K562 (cell line): ENCODE results near the gene KLK5. TPM values are rescaled to one million over a fixed set of nuclear protein-coding genes. Genes with fewer than 3 reads are reported as not detected.

Source experiments
- ATAC-seq: fragments of 200-7000 bp; cut with Tn5 transposase; 3 replicates; pipeline ENCODE4 v1.9.1; 2020; ENCODE audit warnings: moderate library complexity
- BruUV-seq: library from RNA; stranded (reverse); fragments of 400-500 nt; replicated peaks from 2 replicates; lab custom pipeline; 2021; lab: Mats Ljungman, UMichigan
- CTCF ChIA-PET: fragments of 300-600 bp; formaldehyde crosslinking; extraction: SDS; loops from one replicate; lab custom pipeline; 2021; ENCODE audit warnings: low intra/inter-chr PET ratio; lab: Yijun Ruan, JAX
- POLR2A ChIA-PET: fragments of 300-600, 350-650 bp; sonication (Branson Sonifier 250); formaldehyde crosslinking; extraction: SDS; loops from one replicate; lab custom pipeline; 2021; ENCODE audit warnings: antibody characterized with exemption, inconsistent platforms; lab: Yijun Ruan, JAX
- DNase-seq, 4 experiments: peaks; one replicate each; pipeline versions ENCODE4 v3.0.0 to v3.0.0-alpha.2; 2011 to 2018; ENCODE audit warnings: low spot score in 3 of 4, mixed read lengths in 3 of 4; ENCODE audit errors: extremely low read depth in 1 of 4
- FAIRE-seq: peaks from 2 replicates; lab custom pipeline; 2011; peaks lifted over from hg19 to GRCh38; lab: Jason Lieb, UNC
- H2AFZ ChIP-seq: 2 replicates; pipeline ENCODE4 v1.6.0; 2011; ENCODE audit warnings: low read depth, low read length, control low read depth, inconsistent platforms
- H3K27ac ChIP-seq: fragments of 200-600 bp; 3 replicates; pipeline ENCODE4 v1.8.0; 2011; ENCODE audit warnings: low read depth, mild to moderate bottlenecking, control low read depth, inconsistent platforms, low read length, moderate library complexity, mixed read lengths; ENCODE audit errors: extremely low read depth
- H3K27me3 ChIP-seq, 2 experiments: fragments of 300-600 bp in 1 of 2; 2 replicates in 1 of 2; 3 replicates in 1 of 2; pipeline versions ENCODE4 v1.6.0 to v1.8.0; 2011; ENCODE audit warnings: inconsistent platforms in 2 of 2, low read length in 2 of 2, mild to moderate bottlenecking in 1 of 2, mixed read lengths in 1 of 2, moderate library complexity in 1 of 2; ENCODE audit not compliant: control insufficient read depth in 2 of 2, insufficient read depth in 2 of 2
- H3K36me3 ChIP-seq: fragments of 300-600 bp; 3 replicates; pipeline ENCODE4 v1.8.0; 2011; ENCODE audit warnings: mild to moderate bottlenecking, low read length, inconsistent platforms; ENCODE audit not compliant: control insufficient read depth, insufficient read depth
- H3K4me1 ChIP-seq, 2 experiments: fragments of 200-600 bp in 1 of 2; replicated peaks in 1 of 2; 2 replicates in 1 of 2; 3 replicates in 1 of 2; pipeline versions ENCODE4 v1.5.1 to v1.8.0; 2011; ENCODE audit warnings: inconsistent platforms in 2 of 2, low read length in 2 of 2, mild to moderate bottlenecking in 1 of 2, mixed read lengths in 1 of 2, moderate library complexity in 1 of 2; ENCODE audit not compliant: control insufficient read depth in 2 of 2, insufficient read depth in 2 of 2
- H3K4me2 ChIP-seq: 2 replicates; pipeline ENCODE4 v1.6.1; 2011; ENCODE audit warnings: low read length, control low read depth, inconsistent platforms, mixed read lengths; ENCODE audit not compliant: insufficient read depth
- H3K4me3 ChIP-seq: fragments of 200-600 bp; sonication (generic), shearing (Covaris generic); 2 replicates; pipeline ENCODE4 v1.5.1; 2016; ENCODE audit warnings: control low read depth, inconsistent platforms
- H3K79me2 ChIP-seq: fragments of 200-600 bp; 3 replicates; pipeline ENCODE4 v1.8.0; 2011; ENCODE audit warnings: low read length, inconsistent platforms; ENCODE audit not compliant: control insufficient read depth, insufficient read depth
- H3K9ac ChIP-seq, 2 experiments: 2 replicates each; pipeline versions ENCODE4 v1.6.0 to v1.6.1; 2011; ENCODE audit warnings: low read depth in 2 of 2, low read length in 2 of 2, control low read depth in 1 of 2, inconsistent platforms in 1 of 2, mild to moderate bottlenecking in 1 of 2, mixed read lengths in 1 of 2; ENCODE audit not compliant: insufficient read depth in 1 of 2
- H3K9me1 ChIP-seq: one replicate; pipeline ENCODE4 v1.6.0; 2011; ENCODE audit warnings: inconsistent platforms, mild to moderate bottlenecking, low read length, moderate library complexity; ENCODE audit not compliant: control insufficient read depth, insufficient read depth
- H3K9me3 ChIP-seq: replicated peaks from 2 replicates; pipeline ENCODE4 v1.5.1; 2011; ENCODE audit warnings: low read depth, low read length, inconsistent platforms; ENCODE audit not compliant: control insufficient read depth, insufficient read depth
- H4K20me1 ChIP-seq: replicated peaks from 2 replicates; pipeline ENCODE4 v1.6.1; 2011; ENCODE audit warnings: low read length, inconsistent platforms, mixed read lengths; ENCODE audit not compliant: control insufficient read depth, insufficient read depth
- BRD4 ChIP-seq: fragments of 200-600 bp; sonication (generic); IDR thresholded peaks from 2 replicates; pipeline ENCODE4 v1.6.1; 2017; ENCODE audit warnings: inconsistent platforms
- HMG20A ChIP-seq: fragments of 450-650 bp; formaldehyde crosslinking; conservative IDR thresholded peaks from 2 replicates; pipeline ENCODE4 v1.4.0; 2020; ENCODE audit warnings: mild to moderate bottlenecking, mixed read lengths
- NFIC ChIP-seq: fragments of 450-650 bp; IDR thresholded peaks from 2 replicates; pipeline ENCODE4 v1.6.1; 2017; ENCODE audit warnings: mild to moderate bottlenecking, inconsistent platforms
- NFXL1 ChIP-seq: fragments of 450-650 bp; formaldehyde crosslinking; IDR thresholded peaks from 2 replicates; pipeline ENCODE4 v1.4.0; 2021; ENCODE audit warnings: mild to moderate bottlenecking
- NRF1 ChIP-seq, 2 experiments: fragments of 450-650 bp; IDR thresholded peaks in 1 of 2; conservative IDR thresholded peaks in 1 of 2; 2 replicates each; pipeline ENCODE4 v1.6.1; 2014; ENCODE audit warnings: mild to moderate bottlenecking in 2 of 2
- TSC22D4 ChIP-seq: fragments of 450-650 bp; IDR thresholded peaks from 2 replicates; pipeline ENCODE4 v1.6.1; 2016; ENCODE audit warnings: missing genetic modification characterization, missing biosample characterization, control low read depth
- ZBTB17 ChIP-seq: fragments of 450-650 bp; formaldehyde crosslinking; IDR thresholded peaks from 2 replicates; pipeline ENCODE4 v1.4.0; 2020; ENCODE audit warnings: mild to moderate bottlenecking
- WGBS: fragments of 100-300 bp; shearing (Covaris generic); methylation state at CpG from one replicate; pipeline ENCODE4 v1.1.6; 2016; ENCODE audit warnings: low coverage, mixed read lengths; ENCODE audit not compliant: insufficient coverage; ENCODE audit errors: missing lambda C conversion rate; 5-methylcytosine and 5-hydroxymethylcytosine counted together
- in situ Hi-C: fragments of 300-500 bp; cut with MboI; formaldehyde crosslinking; loops from 4 replicates; pipeline ENCODE4 v1.15.0; 2018; ENCODE audit warnings: inconsistent platforms, mixed read lengths
- intact Hi-C: fragments of 100-400 bp; cut with micrococcal nuclease; formaldehyde crosslinking; loops from 2 replicates; pipeline ENCODE4 v1.14.2; 2022
- polyA plus RNA-seq, 8 experiments: library from polyadenylated mRNA; depleted of rRNA in 4 of 8; stranded (reverse) in 5 of 8; unstranded in 3 of 8; fragments of >200 nt; fragmentation: Nextera tagmentation in 2 of 8; fragmentation: Illumina TruSeq in 1 of 8; extraction: Ambion mirVana in 2 of 8; extraction: Trizol in 1 of 8; gene quantifications; 2 replicates each; pipeline versions ENCODE4 v1.2.1 to v1.2.3, GENCODE V29; 2011 to 2014; ENCODE audit warnings: inconsistent platforms in 1 of 8, missing spikeins in 1 of 8
- total RNA-seq, 7 experiments: library from RNA; depleted of rRNA in 6 of 7; stranded (reverse); fragments of >200 nt in 6 of 7; fragmentation: Illumina TruSeq in 2 of 7; extraction: Trizol in 2 of 7; gene quantifications; 2 replicates each; pipeline versions ENCODE4 v1.2.1 to v1.2.3, GENCODE V29; 2011 to 2021; ENCODE audit warnings: low replicate concordance in 1 of 7

The KLK5 gene
- total and polyA plus RNA-seq, 9 of the 15 experiments (the other 6 are each of a cell fraction or from before 2014, with no cell fraction given): not detected

GRCh38 chr19:50894478-50895356 is 58.1 kb downstream of the KLK5 start:
- in situ Hi-C loops (no loop called here), intact Hi-C loops (no loop called here)
- peaks cover 4% of the 10 kb centered on the region for H3K9me1 ChIP-seq
- 8% methylated on average over 10 of the region's 10 CpGs for WGBS
- ATAC-seq (peak; percentile 57), DNase-seq (no peak), FAIRE-seq (no peak)
- H3K4me1 ChIP-seq: peaks cover 0 to 11% of the 10 kb centered on the region in 2 experiments; a peak in 3 of 5 replicates
- no peaks in the 10 kb centered on the region for H4K20me1 ChIP-seq
- H3K4me3 ChIP-seq: no peak overlapping the region
- no peak overlapping the region for H3K27ac ChIP-seq
- H2AFZ ChIP-seq: no peak overlapping the region
- H3K9me3 ChIP-seq: 0 out of 2 replicates have a peak, but pooled peaks cover 3% of the 10 kb centered on the region
- no TSS peak for BruUV-seq
- peaks cover 0 to 18% of the 10 kb centered on the region in 2 experiments; a peak in 2 of 5 replicates for H3K27me3 ChIP-seq
- ChIA-PET POLR2A (interaction anchor here (1.1 to 1.5 kb wide), 3 partner anchors 9 to 90 kb away, joined by 3 to 9 read pairs (median 6); no protein-coding TSS in a partner anchor), CTCF (interaction anchor here (0.6 kb wide), 1 partner anchor 124 kb away, joined by 4 read pairs; no protein-coding TSS in a partner anchor)
- TF ChIP-seq TSC22D4 (tag): no peak
- peak in 1 of 2 experiments; percentile 22; a peak in 2 of 4 replicates for TF ChIP-seq NRF1 (conservative IDR thresholded peaks at IDR 0.05 in 1 of 2, IDR thresholded peaks at IDR 0.05 in 1 of 2)
- TF ChIP-seq HMG20A (CRISPR knock-in tag): no peak
- TF ChIP-seq ZBTB17 (CRISPR knock-in tag): no peak
- TF ChIP-seq NFIC: peak; percentile 91
- TF ChIP-seq BRD4: no peak
- no peak for TF ChIP-seq NFXL1
- no peak overlapping the region; the same call in 1 of the 2 replicates for H3K4me2 ChIP-seq
- no peaks in the 10 kb centered on the region for H3K36me3 ChIP-seq
- no peak overlapping the region for H3K9ac ChIP-seq
- H3K79me2 ChIP-seq: no peaks in the 10 kb centered on the region

Other genes with a start within 250 kb of the KLK5 start
Only the 7 nearest of the 20 such genes appear.
- not detected in 2 replicates for gene KLK2, start 79.6 kb downstream of the KLK5 start, total RNA-seq (2014; rRNA removed)
- 0.47 TPM in 1 of 2 replicates, not detected in the other for gene KLK2, start 79.6 kb downstream of the KLK5 start, total RNA-seq (2014; rRNA removed; fragmentation: Illumina TruSeq; extraction: Trizol)
- gene KLK2, start 79.6 kb downstream of the KLK5 start, total RNA-seq (2015; rRNA removed; fragmentation: Illumina TruSeq; extraction: Trizol): 0.18 and 0.38 TPM in 2 replicates
- gene KLK2, start 79.6 kb downstream of the KLK5 start, total RNA-seq (2021): 0.24 and 0.74 TPM in 2 replicates
- 0.31 and 0.39 TPM in 2 replicates for gene KLK2, start 79.6 kb downstream of the KLK5 start, polyA plus RNA-seq (2011; rRNA removed)
- gene KLK2, start 79.6 kb downstream of the KLK5 start, polyA plus RNA-seq (2014; fragmentation: Illumina TruSeq; extraction: Trizol): 0.25 and 0.69 TPM in 2 replicates
- under 1 TPM; 0.11 to 0.22 TPM for gene KLK2, start 79.6 kb downstream of the KLK5 start, polyA plus RNA-seq (2014; fragmentation: Nextera tagmentation; extraction: Ambion mirVana)
- gene KLK2, start 79.6 kb downstream of the KLK5 start, polyA plus RNA-seq (2014; rRNA removed): 0.11 and 0.46 TPM in 2 replicates
- gene KLK4, start 41.6 kb downstream of the KLK5 start, total RNA-seq (2014; rRNA removed): not detected in 2 replicates
- not detected in 2 replicates for gene KLK4, start 41.6 kb downstream of the KLK5 start, total RNA-seq (2014; rRNA removed; fragmentation: Illumina TruSeq; extraction: Trizol)
- not detected in 2 replicates for gene KLK4, start 41.6 kb downstream of the KLK5 start, total RNA-seq (2015; rRNA removed; fragmentation: Illumina TruSeq; extraction: Trizol)
- not detected in 2 replicates for gene KLK4, start 41.6 kb downstream of the KLK5 start, total RNA-seq (2021)
- not detected in 2 replicates for gene KLK4, start 41.6 kb downstream of the KLK5 start, polyA plus RNA-seq (2011; rRNA removed)
- gene KLK4, start 41.6 kb downstream of the KLK5 start, polyA plus RNA-seq (2014; fragmentation: Illumina TruSeq; extraction: Trizol): not detected in 2 replicates
- not detected for gene KLK4, start 41.6 kb downstream of the KLK5 start, polyA plus RNA-seq (2014; fragmentation: Nextera tagmentation; extraction: Ambion mirVana)
- not detected in 2 replicates for gene KLK4, start 41.6 kb downstream of the KLK5 start, polyA plus RNA-seq (2014; rRNA removed)
- not detected in 2 replicates for gene KLK6, start 16.6 kb upstream of the KLK5 start, total RNA-seq (2014; rRNA removed)
- gene KLK6, start 16.6 kb upstream of the KLK5 start, total RNA-seq (2014; rRNA removed; fragmentation: Illumina TruSeq; extraction: Trizol): not detected in 2 replicates
- gene KLK6, start 16.6 kb upstream of the KLK5 start, total RNA-seq (2015; rRNA removed; fragmentation: Illumina TruSeq; extraction: Trizol): not detected in 2 replicates
- gene KLK6, start 16.6 kb upstream of the KLK5 start, total RNA-seq (2021): not detected in 2 replicates
- not detected in 2 replicates for gene KLK6, start 16.6 kb upstream of the KLK5 start, polyA plus RNA-seq (2011; rRNA removed)
- not detected in 2 replicates for gene KLK6, start 16.6 kb upstream of the KLK5 start, polyA plus RNA-seq (2014; fragmentation: Illumina TruSeq; extraction: Trizol)
- gene KLK6, start 16.6 kb upstream of the KLK5 start, polyA plus RNA-seq (2014; fragmentation: Nextera tagmentation; extraction: Ambion mirVana): not detected
- not detected in 2 replicates for gene KLK6, start 16.6 kb upstream of the KLK5 start, polyA plus RNA-seq (2014; rRNA removed)
- gene KLK7, start 30.9 kb upstream of the KLK5 start, total RNA-seq (2014; rRNA removed): not detected in 2 replicates
- gene KLK7, start 30.9 kb upstream of the KLK5 start, total RNA-seq (2014; rRNA removed; fragmentation: Illumina TruSeq; extraction: Trizol): not detected in 2 replicates
- gene KLK7, start 30.9 kb upstream of the KLK5 start, total RNA-seq (2015; rRNA removed; fragmentation: Illumina TruSeq; extraction: Trizol): not detected in 2 replicates
- not detected in 2 replicates for gene KLK7, start 30.9 kb upstream of the KLK5 start, total RNA-seq (2021)
- not detected in 2 replicates for gene KLK7, start 30.9 kb upstream of the KLK5 start, polyA plus RNA-seq (2011; rRNA removed)
- not detected in 2 replicates for gene KLK7, start 30.9 kb upstream of the KLK5 start, polyA plus RNA-seq (2014; fragmentation: Illumina TruSeq; extraction: Trizol)
- gene KLK7, start 30.9 kb upstream of the KLK5 start, polyA plus RNA-seq (2014; fragmentation: Nextera tagmentation; extraction: Ambion mirVana): under 1 TPM in 1 of 2 experiments, not detected in 1; 0.03 TPM
- not detected in 2 replicates for gene KLK7, start 30.9 kb upstream of the KLK5 start, polyA plus RNA-seq (2014; rRNA removed)
- gene KLK8, start 48.6 kb upstream of the KLK5 start, total RNA-seq (2014; rRNA removed): 0.45 TPM in 1 of 2 replicates, not detected in the other
- 0.40 TPM in 1 of 2 replicates, not detected in the other for gene KLK8, start 48.6 kb upstream of the KLK5 start, total RNA-seq (2014; rRNA removed; fragmentation: Illumina TruSeq; extraction: Trizol)
- 0.41 and 0.76 TPM in 2 replicates for gene KLK8, start 48.6 kb upstream of the KLK5 start, total RNA-seq (2015; rRNA removed; fragmentation: Illumina TruSeq; extraction: Trizol)
- 1.4 TPM in 2 replicates for gene KLK8, start 48.6 kb upstream of the KLK5 start, total RNA-seq (2021)
- 0.62 and 0.79 TPM in 2 replicates for gene KLK8, start 48.6 kb upstream of the KLK5 start, polyA plus RNA-seq (2011; rRNA removed)
- 0.44 and 0.49 TPM in 2 replicates for gene KLK8, start 48.6 kb upstream of the KLK5 start, polyA plus RNA-seq (2014; fragmentation: Illumina TruSeq; extraction: Trizol)
- gene KLK8, start 48.6 kb upstream of the KLK5 start, polyA plus RNA-seq (2014; fragmentation: Nextera tagmentation; extraction: Ambion mirVana): 1 to 10 TPM in 1 of 2 experiments, under 1 TPM in 1; 0.37 to 1.7 TPM
- gene KLK8, start 48.6 kb upstream of the KLK5 start, polyA plus RNA-seq (2014; rRNA removed): 1.1 and 1.4 TPM in 2 replicates
- gene KLK10, start 66.7 kb upstream of the KLK5 start, total RNA-seq (2014; rRNA removed): not detected in 2 replicates
- not detected in 2 replicates for gene KLK10, start 66.7 kb upstream of the KLK5 start, total RNA-seq (2014; rRNA removed; fragmentation: Illumina TruSeq; extraction: Trizol)
- not detected in 2 replicates for gene KLK10, start 66.7 kb upstream of the KLK5 start, total RNA-seq (2015; rRNA removed; fragmentation: Illumina TruSeq; extraction: Trizol)
- 0.11 TPM in 1 of 2 replicates, not detected in the other for gene KLK10, start 66.7 kb upstream of the KLK5 start, total RNA-seq (2021)
- not detected in 2 replicates for gene KLK10, start 66.7 kb upstream of the KLK5 start, polyA plus RNA-seq (2011; rRNA removed)
- gene KLK10, start 66.7 kb upstream of the KLK5 start, polyA plus RNA-seq (2014; fragmentation: Illumina TruSeq; extraction: Trizol): not detected in 2 replicates
- not detected for gene KLK10, start 66.7 kb upstream of the KLK5 start, polyA plus RNA-seq (2014; fragmentation: Nextera tagmentation; extraction: Ambion mirVana)
- not detected in 2 replicates for gene KLK10, start 66.7 kb upstream of the KLK5 start, polyA plus RNA-seq (2014; rRNA removed)
- not detected in 2 replicates for gene KLK11, start 73.6 kb upstream of the KLK5 start, total RNA-seq (2014; rRNA removed)
- not detected in 2 replicates for gene KLK11, start 73.6 kb upstream of the KLK5 start, total RNA-seq (2014; rRNA removed; fragmentation: Illumina TruSeq; extraction: Trizol)
- gene KLK11, start 73.6 kb upstream of the KLK5 start, total RNA-seq (2015; rRNA removed; fragmentation: Illumina TruSeq; extraction: Trizol): not detected in 2 replicates
- not detected in 2 replicates for gene KLK11, start 73.6 kb upstream of the KLK5 start, total RNA-seq (2021)
- not detected in 2 replicates for gene KLK11, start 73.6 kb upstream of the KLK5 start, polyA plus RNA-seq (2011; rRNA removed)
- gene KLK11, start 73.6 kb upstream of the KLK5 start, polyA plus RNA-seq (2014; fragmentation: Illumina TruSeq; extraction: Trizol): not detected in 2 replicates
- gene KLK11, start 73.6 kb upstream of the KLK5 start, polyA plus RNA-seq (2014; fragmentation: Nextera tagmentation; extraction: Ambion mirVana): not detected
- gene KLK11, start 73.6 kb upstream of the KLK5 start, polyA plus RNA-seq (2014; rRNA removed): not detected in 2 replicates